Nephron (organoid): ENCODE measurements around the gene PSMB7.

Experiments
- H3K27ac Mint-ChIP-seq, 3 experiments: 2 replicates each; pipeline ENCODE4 v1.8.0; 2020; ENCODE audit warnings: mixed read lengths in 3 of 3, mild to moderate bottlenecking in 2 of 3, moderate library complexity in 1 of 3
- H3K27me3 Mint-ChIP-seq: 2 replicates; pipeline ENCODE4 v1.8.0; 2021; ENCODE audit warnings: low read depth, mild to moderate bottlenecking, moderate library complexity, mixed read lengths
- H3K36me3 Mint-ChIP-seq: 2 replicates; pipeline ENCODE4 v1.8.0; 2020; ENCODE audit warnings: low read depth, mixed read lengths
- H3K4me1 Mint-ChIP-seq: 2 replicates; pipeline ENCODE4 v1.8.0; 2020; ENCODE audit warnings: mixed read lengths
- H3K4me3 Mint-ChIP-seq, 3 experiments: 2 replicates each; pipeline ENCODE4 v1.8.0; 2020; ENCODE audit warnings: mild to moderate bottlenecking in 3 of 3, mixed read lengths in 3 of 3, moderate library complexity in 2 of 3
- H3K9me3 Mint-ChIP-seq: 2 replicates; pipeline ENCODE4 v1.8.0; 2020; ENCODE audit warnings: mixed read lengths
- TF ChIP-seq, protein P1 (sequence below), 3 experiments: fragments of 200-600 bp; sonication (generic); IDR thresholded peaks; one replicate each; pipeline ENCODE4 v1.5.0; 2021; ENCODE audit warnings: antibody characterized with exemption in 3 of 3; ENCODE audit not compliant: unreplicated experiment in 3 of 3

The PSMB7 gene

DNA sequence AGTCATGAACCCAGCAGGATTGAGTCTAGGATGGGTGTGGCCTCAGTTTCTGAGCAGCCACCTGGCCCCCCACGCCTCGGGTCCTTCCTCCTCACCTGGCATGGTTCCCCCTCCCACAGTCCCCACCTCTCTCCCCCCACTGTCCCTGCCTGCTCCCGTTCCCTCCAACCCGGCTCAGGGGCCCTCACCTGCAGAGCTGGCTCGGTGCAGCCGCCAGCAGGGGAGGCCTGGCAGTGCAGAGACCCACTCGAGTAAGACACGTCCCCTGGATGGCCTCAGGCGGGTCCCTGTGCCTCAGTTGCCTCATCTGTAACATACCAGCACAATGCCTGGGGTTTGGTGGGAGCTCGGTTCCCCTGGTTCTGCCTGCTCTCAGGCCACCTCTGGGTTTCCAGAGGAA, 91.3 kb downstream of the PSMB7 start:
- TF ChIP-seq, protein P1, sequence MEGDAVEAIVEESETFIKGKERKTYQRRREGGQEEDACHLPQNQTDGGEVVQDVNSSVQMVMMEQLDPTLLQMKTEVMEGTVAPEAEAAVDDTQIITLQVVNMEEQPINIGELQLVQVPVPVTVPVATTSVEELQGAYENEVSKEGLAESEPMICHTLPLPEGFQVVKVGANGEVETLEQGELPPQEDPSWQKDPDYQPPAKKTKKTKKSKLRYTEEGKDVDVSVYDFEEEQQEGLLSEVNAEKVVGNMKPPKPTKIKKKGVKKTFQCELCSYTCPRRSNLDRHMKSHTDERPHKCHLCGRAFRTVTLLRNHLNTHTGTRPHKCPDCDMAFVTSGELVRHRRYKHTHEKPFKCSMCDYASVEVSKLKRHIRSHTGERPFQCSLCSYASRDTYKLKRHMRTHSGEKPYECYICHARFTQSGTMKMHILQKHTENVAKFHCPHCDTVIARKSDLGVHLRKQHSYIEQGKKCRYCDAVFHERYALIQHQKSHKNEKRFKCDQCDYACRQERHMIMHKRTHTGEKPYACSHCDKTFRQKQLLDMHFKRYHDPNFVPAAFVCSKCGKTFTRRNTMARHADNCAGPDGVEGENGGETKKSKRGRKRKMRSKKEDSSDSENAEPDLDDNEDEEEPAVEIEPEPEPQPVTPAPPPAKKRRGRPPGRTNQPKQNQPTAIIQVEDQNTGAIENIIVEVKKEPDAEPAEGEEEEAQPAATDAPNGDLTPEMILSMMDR (IDR thresholded peaks at IDR 0.05; ENCODE audit: unreplicated experiment in 3 of 3) = no peak
- no peaks in the 10 kb centered on the region for H3K4me1 Mint-ChIP-seq
- no peak overlapping the region for H3K27ac Mint-ChIP-seq
- peaks cover 23% of the 10 kb centered on the region for H3K36me3 Mint-ChIP-seq
- no peak overlapping the region for H3K4me3 Mint-ChIP-seq
- H3K9me3 Mint-ChIP-seq = no peaks in the 10 kb centered on the region
- no peaks in the 10 kb centered on the region for H3K27me3 Mint-ChIP-seq

DNA sequence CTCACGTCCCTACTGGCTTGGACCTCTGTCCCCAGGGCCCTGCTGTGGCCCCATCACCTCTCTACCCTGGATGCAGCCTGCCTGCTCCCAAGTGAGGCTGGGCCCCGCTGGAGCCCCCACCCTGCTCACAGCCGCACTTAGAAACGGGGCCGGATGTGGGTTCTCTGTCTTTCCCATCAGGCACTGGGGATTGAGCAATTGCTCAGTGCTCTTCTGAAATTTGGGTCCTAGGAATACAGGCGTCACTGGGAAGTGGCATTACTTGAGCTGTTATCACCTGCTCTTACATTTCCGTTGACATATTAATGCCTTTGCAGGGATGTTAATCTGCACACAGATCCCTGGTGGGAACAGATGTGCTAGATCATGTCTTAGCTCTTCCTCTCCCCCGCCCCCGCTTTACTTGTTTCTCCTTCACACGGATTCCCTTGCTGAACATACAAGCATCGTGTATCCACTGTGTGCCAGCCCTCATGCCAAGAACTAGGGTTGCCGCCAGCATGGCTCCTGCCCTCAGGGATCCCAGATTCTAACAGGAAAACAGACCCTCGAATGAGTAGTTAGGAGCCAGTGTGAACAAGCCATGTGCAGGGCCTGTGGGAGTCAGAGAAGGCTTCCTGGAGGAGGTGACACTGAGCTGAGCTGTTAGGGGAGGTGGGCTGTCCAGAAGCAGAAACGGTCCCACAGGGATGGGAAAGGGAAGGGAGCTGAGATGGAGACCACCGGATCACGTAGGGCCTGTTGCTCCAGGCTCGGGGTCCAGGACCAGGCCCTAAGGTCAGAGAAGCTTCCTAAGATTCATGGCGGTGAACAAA, 92.4 kb downstream of the PSMB7 start:
- peaks cover 26% of the 10 kb centered on the region for H3K36me3 Mint-ChIP-seq
- no peak overlapping the region for H3K27ac Mint-ChIP-seq
- no peaks in the 10 kb centered on the region for H3K4me1 Mint-ChIP-seq
- no peaks in the 10 kb centered on the region for H3K9me3 Mint-ChIP-seq
- TF ChIP-seq, protein P1 (IDR thresholded peaks at IDR 0.05; ENCODE audit: unreplicated experiment in 3 of 3) = no peak
- H3K27me3 Mint-ChIP-seq = no peaks in the 10 kb centered on the region
- H3K4me3 Mint-ChIP-seq = no peak overlapping the region

DNA sequence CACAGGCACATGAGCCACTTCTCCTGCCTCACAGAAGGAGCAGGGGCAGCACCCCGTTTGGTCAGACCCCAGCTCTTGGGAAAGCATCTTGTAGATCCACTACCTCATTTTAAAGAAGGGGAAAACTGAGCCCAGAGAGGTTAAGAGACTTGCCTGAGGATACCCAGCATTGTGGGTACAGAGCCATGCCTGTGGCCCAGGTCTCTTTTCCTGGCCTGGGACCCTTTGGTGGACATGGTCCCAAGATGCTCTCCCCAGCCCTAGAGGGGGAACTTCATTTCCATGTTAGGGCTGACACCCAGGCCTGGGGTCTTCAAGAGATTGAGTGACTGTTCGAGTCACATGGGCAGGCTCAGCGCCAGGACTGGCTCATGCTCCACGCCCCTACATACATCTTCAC, 93.3 kb downstream of the PSMB7 start:
- peaks cover 33% of the 10 kb centered on the region for H3K36me3 Mint-ChIP-seq
- no peak overlapping the region for H3K4me3 Mint-ChIP-seq
- TF ChIP-seq, protein P1 (IDR thresholded peaks at IDR 0.05; ENCODE audit: unreplicated experiment in 3 of 3) = no peak
- H3K9me3 Mint-ChIP-seq = no peaks in the 10 kb centered on the region
- no peaks in the 10 kb centered on the region for H3K27me3 Mint-ChIP-seq
- H3K27ac Mint-ChIP-seq = no peak overlapping the region
- no peaks in the 10 kb centered on the region for H3K4me1 Mint-ChIP-seq

DNA sequence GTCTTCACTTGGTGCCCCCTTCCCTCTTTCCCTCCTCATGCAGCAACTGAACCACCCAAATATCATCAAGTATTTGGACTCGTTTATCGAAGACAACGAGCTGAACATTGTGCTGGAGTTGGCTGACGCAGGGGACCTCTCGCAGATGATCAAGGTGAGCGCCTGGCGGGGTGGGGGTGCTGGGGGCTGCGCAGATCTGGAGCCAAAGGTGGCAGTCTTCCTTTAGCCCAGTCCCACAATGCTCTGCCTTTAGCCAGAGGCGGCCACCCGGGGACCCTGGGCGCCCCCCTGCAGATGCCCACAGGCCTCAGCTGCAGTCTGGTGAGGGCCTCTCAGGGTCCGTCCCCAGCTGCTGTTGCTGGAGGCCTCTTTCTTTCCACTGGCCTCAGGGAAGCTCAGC, 93.8 kb downstream of the PSMB7 start:
- Mint-ChIP-seq H3K9me3 (no peaks in the 10 kb centered on the region), H3K27me3 (no peaks in the 10 kb centered on the region), H3K4me3 (no peak overlapping the region), H3K27ac (no peak overlapping the region), H3K4me1 (no peaks in the 10 kb centered on the region), H3K36me3 (peaks cover 36% of the 10 kb centered on the region)
- TF ChIP-seq, protein P1 (IDR thresholded peaks at IDR 0.05; ENCODE audit: unreplicated experiment in 3 of 3) = no peak

DNA sequence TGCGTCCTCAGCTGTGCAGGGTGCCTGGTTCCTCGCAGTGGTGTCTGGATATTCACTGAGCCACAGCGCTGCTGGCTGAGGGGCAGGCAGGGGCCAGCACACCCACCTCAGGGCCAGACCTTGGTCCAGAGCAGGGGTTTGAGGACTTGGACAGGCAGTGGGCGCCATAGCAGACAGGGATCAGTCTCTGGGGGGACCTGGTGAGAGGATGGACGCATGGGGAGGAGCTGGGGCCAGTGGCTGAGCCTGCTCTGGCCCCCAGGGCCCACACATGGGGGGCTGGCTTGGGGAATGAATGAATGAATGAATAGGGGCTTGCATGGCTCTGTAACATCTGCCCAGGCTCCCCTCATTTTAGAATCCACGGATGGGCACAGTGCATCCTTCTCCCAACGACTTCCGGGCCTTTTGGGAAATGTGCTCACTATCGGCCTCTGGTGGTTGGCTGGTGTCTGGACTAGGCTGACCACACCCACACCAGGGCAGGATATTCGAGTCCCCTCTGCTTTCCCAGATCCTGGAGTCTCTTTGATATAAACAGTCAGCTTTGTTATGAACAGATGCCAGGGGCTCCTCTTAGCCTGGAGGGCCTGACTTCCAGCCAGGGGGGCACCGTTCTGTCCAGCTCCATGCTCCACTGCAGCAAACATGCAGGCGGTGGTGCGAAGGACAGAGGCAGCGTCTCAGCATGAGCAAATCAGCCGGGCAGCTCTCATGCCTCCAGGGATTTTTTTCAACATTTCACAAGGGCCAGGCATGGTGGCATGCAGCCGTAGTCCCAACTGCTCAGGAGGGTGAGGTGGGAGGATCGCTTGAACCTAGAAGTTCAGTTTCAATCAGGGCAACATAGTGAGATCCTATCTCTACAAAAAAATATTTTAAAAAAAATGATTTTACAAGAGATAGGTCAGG, 94.9 kb downstream of the PSMB7 start:
- TF ChIP-seq, protein P1 (IDR thresholded peaks at IDR 0.05; ENCODE audit: unreplicated experiment in 3 of 3) = peak; percentile 68 to 69 (median 69)
- Mint-ChIP-seq H3K27ac (peak overlapping the region in 1 of 3 experiments; percentile 34), H3K36me3 (peaks cover 36% of the 10 kb centered on the region), H3K27me3 (no peaks in the 10 kb centered on the region), H3K9me3 (no peaks in the 10 kb centered on the region), H3K4me1 (no peaks in the 10 kb centered on the region), H3K4me3 (no peak overlapping the region)
